ENCODE results near the gene C10orf88. TPM values are rescaled to one million over a fixed set of nuclear protein-coding genes. Genes with fewer than 3 reads are reported as not detected.

The C10orf88 gene
- total RNA-seq, 1 experiment from 2014 or later = 8.1 TPM

Other genes with a start within 250 kb of the C10orf88 start
- gene CUZD1, start 108.4 kb downstream of the C10orf88 start, total RNA-seq (2014; rRNA removed; shearing (Covaris generic)) = 0.47 and 0.55 TPM in 2 replicates
- 7.2 and 7.9 TPM in 2 replicates for gene FAM24B, start 74.6 kb downstream of the C10orf88 start, total RNA-seq (2014; rRNA removed; shearing (Covaris generic))
- not detected in 2 replicates for gene FAM24A, start 43.6 kb downstream of the C10orf88 start, total RNA-seq (2014; rRNA removed; shearing (Covaris generic))
- 9.1 and 9.6 TPM in 2 replicates for gene PSTK, start 26.2 kb upstream of the C10orf88 start, total RNA-seq (2014; rRNA removed; shearing (Covaris generic))
- gene IKZF5, start 54.6 kb upstream of the C10orf88 start, total RNA-seq (2014; rRNA removed; shearing (Covaris generic)) = 4.2 and 5.4 TPM in 2 replicates
- 3.2 and 4.9 TPM in 2 replicates for gene ACADSB, start 54.8 kb upstream of the C10orf88 start, total RNA-seq (2014; rRNA removed; shearing (Covaris generic))
- not detected in 2 replicates for gene HMX3, start 181.7 kb upstream of the C10orf88 start, total RNA-seq (2014; rRNA removed; shearing (Covaris generic))
- gene HMX2, start 193.9 kb upstream of the C10orf88 start, total RNA-seq (2014; rRNA removed; shearing (Covaris generic)) = 0.06 TPM in 1 of 2 replicates, not detected in the other
- 442 and 564 TPM in 2 replicates for gene BUB3, start 200.2 kb upstream of the C10orf88 start, total RNA-seq (2014; rRNA removed; shearing (Covaris generic))